Suprapubic skin (tissue), 4 donors: ENCODE data around the gene C2orf42.
"Not testable (repeated sequence)": the region's sequence is repeated elsewhere in the genome, so short reads cannot be mapped to it uniquely, and the experiment has no call there.

Experiments used
- CTCF ChIP-seq, 2 donors: fragments of 200-600 bp in 1 of 2; fragments of 450-650 bp in 1 of 2; sonication (generic) in 1 of 2; IDR thresholded peaks; one replicate each; pipeline ENCODE4 v1.5.1; 2016 to 2019; ENCODE audit warnings: antibody characterized with exemption in 2 of 2, mild to moderate bottlenecking in 1 of 2, moderate library complexity in 1 of 2
- EP300 ChIP-seq: sonication (generic); formaldehyde crosslinking; IDR thresholded peaks from one replicate; pipeline ENCODE4 v1.6.1; 2017; ENCODE audit warnings: antibody characterized with exemption
- POLR2A ChIP-seq, 2 donors: fragments of 450-650 bp; IDR thresholded peaks; one replicate each; pipeline ENCODE4 v1.6.1; 2017; ENCODE audit warnings: antibody characterized with exemption in 2 of 2, mild to moderate bottlenecking in 2 of 2, moderate library complexity in 2 of 2
- POLR2AphosphoS5 ChIP-seq, 3 donors: sonication (generic); formaldehyde crosslinking; IDR thresholded peaks; one replicate each; pipeline ENCODE4 v1.6.1; 2017; ENCODE audit warnings: antibody characterized with exemption in 3 of 3

GRCh38 chr2:70131344-70132143 lies 59.3 kb downstream of the C2orf42 start:
- TF ChIP-seq CTCF (IDR thresholded peaks at IDR 0.05); POLR2AphosphoS5 (IDR thresholded peaks at IDR 0.05); POLR2A (IDR thresholded peaks at IDR 0.05); EP300: not testable (repeated sequence)
